K562 (cell line): ENCODE measurements around the gene FCGR2B. TPM values are rescaled to one million over a fixed set of nuclear protein-coding genes. Genes with fewer than 3 reads are reported as not detected.
"Not testable (repeated sequence)": the region's sequence is repeated elsewhere in the genome, so short reads cannot be mapped to it uniquely, and the experiment has no call there.

Experiments
- ATAC-seq: fragments of 200-7000 bp; cut with Tn5 transposase; 3 replicates; pipeline ENCODE4 v1.9.1; 2020; ENCODE audit warnings: moderate library complexity
- BruUV-seq: library from RNA; stranded (reverse); fragments of 400-500 nt; replicated peaks from 2 replicates; lab custom pipeline; 2021; lab: Mats Ljungman, UMichigan
- CTCF ChIA-PET: fragments of 300-600 bp; formaldehyde crosslinking; extraction: SDS; loops from one replicate; lab custom pipeline; 2021; ENCODE audit warnings: low intra/inter-chr PET ratio; lab: Yijun Ruan, JAX
- POLR2A ChIA-PET: fragments of 300-600, 350-650 bp; sonication (Branson Sonifier 250); formaldehyde crosslinking; extraction: SDS; loops from one replicate; lab custom pipeline; 2021; ENCODE audit warnings: antibody characterized with exemption, inconsistent platforms; lab: Yijun Ruan, JAX
- DNase-seq, 4 experiments: peaks; one replicate each; pipeline versions ENCODE4 v3.0.0 to v3.0.0-alpha.2; 2011 to 2018; ENCODE audit warnings: low spot score in 3 of 4, mixed read lengths in 3 of 4; ENCODE audit errors: extremely low read depth in 1 of 4
- FAIRE-seq: peaks from 2 replicates; lab custom pipeline; 2011; peaks lifted over from hg19 to GRCh38; lab: Jason Lieb, UNC
- H2AFZ ChIP-seq: 2 replicates; pipeline ENCODE4 v1.6.0; 2011; ENCODE audit warnings: low read depth, low read length, control low read depth, inconsistent platforms
- H3K27ac ChIP-seq: fragments of 200-600 bp; 3 replicates; pipeline ENCODE4 v1.8.0; 2011; ENCODE audit warnings: low read depth, mild to moderate bottlenecking, control low read depth, inconsistent platforms, low read length, moderate library complexity, mixed read lengths; ENCODE audit errors: extremely low read depth
- H3K27me3 ChIP-seq, 2 experiments: fragments of 300-600 bp in 1 of 2; 2 replicates in 1 of 2; 3 replicates in 1 of 2; pipeline versions ENCODE4 v1.6.0 to v1.8.0; 2011; ENCODE audit warnings: inconsistent platforms in 2 of 2, low read length in 2 of 2, mild to moderate bottlenecking in 1 of 2, mixed read lengths in 1 of 2, moderate library complexity in 1 of 2; ENCODE audit not compliant: control insufficient read depth in 2 of 2, insufficient read depth in 2 of 2
- H3K36me3 ChIP-seq: fragments of 300-600 bp; 3 replicates; pipeline ENCODE4 v1.8.0; 2011; ENCODE audit warnings: mild to moderate bottlenecking, low read length, inconsistent platforms; ENCODE audit not compliant: control insufficient read depth, insufficient read depth
- H3K4me1 ChIP-seq, 2 experiments: fragments of 200-600 bp in 1 of 2; replicated peaks in 1 of 2; 2 replicates in 1 of 2; 3 replicates in 1 of 2; pipeline versions ENCODE4 v1.5.1 to v1.8.0; 2011; ENCODE audit warnings: inconsistent platforms in 2 of 2, low read length in 2 of 2, mild to moderate bottlenecking in 1 of 2, mixed read lengths in 1 of 2, moderate library complexity in 1 of 2; ENCODE audit not compliant: control insufficient read depth in 2 of 2, insufficient read depth in 2 of 2
- H3K4me2 ChIP-seq: 2 replicates; pipeline ENCODE4 v1.6.1; 2011; ENCODE audit warnings: low read length, control low read depth, inconsistent platforms, mixed read lengths; ENCODE audit not compliant: insufficient read depth
- H3K4me3 ChIP-seq: fragments of 200-600 bp; sonication (generic), shearing (Covaris generic); 2 replicates; pipeline ENCODE4 v1.5.1; 2016; ENCODE audit warnings: control low read depth, inconsistent platforms
- H3K79me2 ChIP-seq: fragments of 200-600 bp; 3 replicates; pipeline ENCODE4 v1.8.0; 2011; ENCODE audit warnings: low read length, inconsistent platforms; ENCODE audit not compliant: control insufficient read depth, insufficient read depth
- H3K9ac ChIP-seq, 2 experiments: 2 replicates each; pipeline versions ENCODE4 v1.6.0 to v1.6.1; 2011; ENCODE audit warnings: low read depth in 2 of 2, low read length in 2 of 2, control low read depth in 1 of 2, inconsistent platforms in 1 of 2, mild to moderate bottlenecking in 1 of 2, mixed read lengths in 1 of 2; ENCODE audit not compliant: insufficient read depth in 1 of 2
- H3K9me1 ChIP-seq: one replicate; pipeline ENCODE4 v1.6.0; 2011; ENCODE audit warnings: inconsistent platforms, mild to moderate bottlenecking, low read length, moderate library complexity; ENCODE audit not compliant: control insufficient read depth, insufficient read depth
- H3K9me3 ChIP-seq: replicated peaks from 2 replicates; pipeline ENCODE4 v1.5.1; 2011; ENCODE audit warnings: low read depth, low read length, inconsistent platforms; ENCODE audit not compliant: control insufficient read depth, insufficient read depth
- H4K20me1 ChIP-seq: replicated peaks from 2 replicates; pipeline ENCODE4 v1.6.1; 2011; ENCODE audit warnings: low read length, inconsistent platforms, mixed read lengths; ENCODE audit not compliant: control insufficient read depth, insufficient read depth
- CEBPG ChIP-seq, 3 experiments: fragments of 200-800 bp in 1 of 3; sonication (Bioruptor generic) in 1 of 3; sonication (generic) in 1 of 3; formaldehyde crosslinking in 1 of 3; IDR thresholded peaks in 2 of 3; conservative IDR thresholded peaks in 1 of 3; 2 replicates each; pipeline versions ENCODE4 v1.6.1 to v1.8.0; 2016 to 2022; ENCODE audit warnings: missing compliant biosample characterization in 2 of 3, missing genetic modification characterization in 2 of 3, mild to moderate bottlenecking in 1 of 3, missing genetic modification reagents in 1 of 3
- JUND ChIP-seq, 2 experiments: IDR thresholded peaks; 2 replicates in 1 of 2; 3 replicates in 1 of 2; pipeline ENCODE4 v1.6.1; 2011; ENCODE audit warnings: borderline replicate concordance in 2 of 2, low read depth in 2 of 2, low read length in 2 of 2, improper control_type of control experiment in 1 of 2, missing biosample characterization in 1 of 2, missing genetic modification characterization in 1 of 2, missing genetic modification reagents in 1 of 2
- NR2C2 ChIP-seq, 2 experiments: fragments of 200-800 bp in 1 of 2; sonication (Bioruptor generic) in 1 of 2; sonication (generic) in 1 of 2; formaldehyde crosslinking in 1 of 2; IDR thresholded peaks; 2 replicates each; pipeline versions ENCODE4 v1.6.1 to v1.8.0; 2016 to 2022; ENCODE audit warnings: mild to moderate bottlenecking in 1 of 2, missing compliant biosample characterization in 1 of 2, missing genetic modification characterization in 1 of 2, missing genetic modification reagents in 1 of 2
- RCOR1 ChIP-seq, 2 experiments: IDR thresholded peaks; 2 replicates each; pipeline ENCODE4 v1.6.1; 2012; ENCODE audit warnings: low read depth in 2 of 2, low read length in 2 of 2, borderline replicate concordance in 1 of 2, improper control_type of control experiment in 1 of 2
- WGBS: fragments of 100-300 bp; shearing (Covaris generic); methylation state at CpG from one replicate; pipeline ENCODE4 v1.1.6; 2016; ENCODE audit warnings: low coverage, mixed read lengths; ENCODE audit not compliant: insufficient coverage; ENCODE audit errors: missing lambda C conversion rate; 5-methylcytosine and 5-hydroxymethylcytosine counted together
- in situ Hi-C: fragments of 300-500 bp; cut with MboI; formaldehyde crosslinking; loops from 4 replicates; pipeline ENCODE4 v1.15.0; 2018; ENCODE audit warnings: inconsistent platforms, mixed read lengths
- intact Hi-C: fragments of 100-400 bp; cut with micrococcal nuclease; formaldehyde crosslinking; loops from 2 replicates; pipeline ENCODE4 v1.14.2; 2022
- polyA plus RNA-seq, 8 experiments: library from polyadenylated mRNA; depleted of rRNA in 4 of 8; stranded (reverse) in 5 of 8; unstranded in 3 of 8; fragments of >200 nt; fragmentation: Nextera tagmentation in 2 of 8; fragmentation: Illumina TruSeq in 1 of 8; extraction: Ambion mirVana in 2 of 8; extraction: Trizol in 1 of 8; gene quantifications; 2 replicates each; pipeline versions ENCODE4 v1.2.1 to v1.2.3, GENCODE V29; 2011 to 2014; ENCODE audit warnings: inconsistent platforms in 1 of 8, missing spikeins in 1 of 8
- total RNA-seq, 7 experiments: library from RNA; depleted of rRNA in 6 of 7; stranded (reverse); fragments of >200 nt in 6 of 7; fragmentation: Illumina TruSeq in 2 of 7; extraction: Trizol in 2 of 7; gene quantifications; 2 replicates each; pipeline versions ENCODE4 v1.2.1 to v1.2.3, GENCODE V29; 2011 to 2021; ENCODE audit warnings: low replicate concordance in 1 of 7
- TF ChIP-seq, protein P1 (sequence below), 2 experiments: fragments of 450-650 bp in 1 of 2; sonication (generic) in 1 of 2; formaldehyde crosslinking in 1 of 2; IDR thresholded peaks in 1 of 2; conservative IDR thresholded peaks in 1 of 2; 2 replicates each; pipeline versions ENCODE4 v1.6.1 to v1.8.1; 2016 to 2023; ENCODE audit warnings: mild to moderate bottlenecking in 2 of 2, moderate library complexity in 2 of 2, inconsistent platforms in 1 of 2, missing genetic modification reagents in 1 of 2
- TF ChIP-seq, protein P2 (sequence below), 2 experiments: fragments of 450-650 bp; formaldehyde crosslinking in 1 of 2; IDR thresholded peaks; 2 replicates each; pipeline versions ENCODE4 v1.4.0 to v1.6.1; 2014 to 2020; ENCODE audit warnings: mild to moderate bottlenecking in 2 of 2, borderline replicate concordance in 1 of 2, low read depth in 1 of 2

FCGR2B gene
- total and polyA plus RNA-seq, 9 of the 15 experiments (the other 6 are each of a cell fraction or from before 2014, with no cell fraction given) = 1.7 to 8.9 (median 3.9) TPM

DNA sequence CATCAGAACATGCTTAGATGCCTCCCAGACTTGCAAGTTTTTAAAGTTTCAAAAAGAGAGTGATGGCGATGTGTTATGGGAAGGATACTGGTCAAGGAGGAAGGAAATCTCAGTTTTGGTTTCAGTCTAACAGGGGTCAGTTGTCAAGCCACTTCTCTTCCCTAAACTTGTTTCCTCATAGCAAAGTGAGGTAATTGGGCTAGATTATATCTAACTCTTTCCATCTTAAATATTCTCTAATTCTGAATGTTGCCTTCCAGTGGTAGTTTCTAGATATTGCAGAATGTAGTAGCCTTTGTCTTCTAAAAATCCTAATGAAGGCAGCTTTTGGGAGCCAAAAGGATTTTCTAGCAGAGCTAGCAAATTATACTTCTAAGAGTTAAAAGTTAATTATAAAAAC, 20.2 kb upstream of the FCGR2B start:
- H3K4me3 ChIP-seq; H3K4me2 ChIP-seq; intact Hi-C loops; H3K9me1 ChIP-seq; H3K9me3 ChIP-seq; BruUV-seq; H3K9ac ChIP-seq; H3K36me3 ChIP-seq; in situ Hi-C loops; H3K27me3 ChIP-seq; H4K20me1 ChIP-seq; H3K79me2 ChIP-seq; H3K27ac ChIP-seq; FAIRE-seq; POLR2A ChIA-PET; TF ChIP-seq CEBPG, NR2C2 (CRISPR knock-in tag; IDR thresholded peaks at IDR 0.05): not testable (repeated sequence)
- 75% methylated on average over 1 of the region's 1 CpG for WGBS
- peak in 2 of 4 experiments; percentile 6 to 40 for DNase-seq
- CTCF ChIA-PET = interaction anchor here (1.4 kb wide), 1 partner anchor 98 kb away, joined by 3 read pairs; no protein-coding TSS in a partner anchor
- H2AFZ ChIP-seq = 0 out of 2 replicates have a peak overlapping the region, but pooled peaks have one; percentile 34
- H3K4me1 ChIP-seq = peaks cover 6 to 10% of the 10 kb centered on the region in 2 experiments; a peak in 4 of 5 replicates
- peak; percentile 26; the same call in 2 of the 3 replicates for ATAC-seq
- TF ChIP-seq RCOR1 (IDR thresholded peaks at IDR 0.05; ENCODE audit: borderline replicate concordance in 1 of 2, low read depth in 2 of 2, low read length in 2 of 2) (peak in 1 of 2 experiments; percentile 74; a peak in 1 of 4 replicates), JUND (IDR thresholded peaks at IDR 0.05; ENCODE audit: borderline replicate concordance, low read depth, low read length) (peak; percentile 71; the same call in 1 of the 2 replicates), JUND (tag; IDR thresholded peaks at IDR 0.05; ENCODE audit: borderline replicate concordance, low read depth, low read length) (peak; percentile 75; the same call in 2 of the 3 replicates), CEBPG (tag; conservative IDR thresholded peaks at IDR 0.05 in 1 of 2, IDR thresholded peaks at IDR 0.05 in 1 of 2) (peak in 1 of 2 experiments; percentile 49; a peak in 2 of 4 replicates), NR2C2 (tag; IDR thresholded peaks at IDR 0.05) (peak; percentile 68)
- TF ChIP-seq, protein P1, sequence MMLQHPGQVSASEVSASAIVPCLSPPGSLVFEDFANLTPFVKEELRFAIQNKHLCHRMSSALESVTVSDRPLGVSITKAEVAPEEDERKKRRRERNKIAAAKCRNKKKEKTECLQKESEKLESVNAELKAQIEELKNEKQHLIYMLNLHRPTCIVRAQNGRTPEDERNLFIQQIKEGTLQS (IDR thresholded peaks at IDR 0.05) = peak; percentile 11; the same call in 1 of the 2 replicates
- TF ChIP-seq, protein P1 (CRISPR knock-in tag; conservative IDR thresholded peaks at IDR 0.05) = not testable (repeated sequence)
- TF ChIP-seq, protein P2, sequence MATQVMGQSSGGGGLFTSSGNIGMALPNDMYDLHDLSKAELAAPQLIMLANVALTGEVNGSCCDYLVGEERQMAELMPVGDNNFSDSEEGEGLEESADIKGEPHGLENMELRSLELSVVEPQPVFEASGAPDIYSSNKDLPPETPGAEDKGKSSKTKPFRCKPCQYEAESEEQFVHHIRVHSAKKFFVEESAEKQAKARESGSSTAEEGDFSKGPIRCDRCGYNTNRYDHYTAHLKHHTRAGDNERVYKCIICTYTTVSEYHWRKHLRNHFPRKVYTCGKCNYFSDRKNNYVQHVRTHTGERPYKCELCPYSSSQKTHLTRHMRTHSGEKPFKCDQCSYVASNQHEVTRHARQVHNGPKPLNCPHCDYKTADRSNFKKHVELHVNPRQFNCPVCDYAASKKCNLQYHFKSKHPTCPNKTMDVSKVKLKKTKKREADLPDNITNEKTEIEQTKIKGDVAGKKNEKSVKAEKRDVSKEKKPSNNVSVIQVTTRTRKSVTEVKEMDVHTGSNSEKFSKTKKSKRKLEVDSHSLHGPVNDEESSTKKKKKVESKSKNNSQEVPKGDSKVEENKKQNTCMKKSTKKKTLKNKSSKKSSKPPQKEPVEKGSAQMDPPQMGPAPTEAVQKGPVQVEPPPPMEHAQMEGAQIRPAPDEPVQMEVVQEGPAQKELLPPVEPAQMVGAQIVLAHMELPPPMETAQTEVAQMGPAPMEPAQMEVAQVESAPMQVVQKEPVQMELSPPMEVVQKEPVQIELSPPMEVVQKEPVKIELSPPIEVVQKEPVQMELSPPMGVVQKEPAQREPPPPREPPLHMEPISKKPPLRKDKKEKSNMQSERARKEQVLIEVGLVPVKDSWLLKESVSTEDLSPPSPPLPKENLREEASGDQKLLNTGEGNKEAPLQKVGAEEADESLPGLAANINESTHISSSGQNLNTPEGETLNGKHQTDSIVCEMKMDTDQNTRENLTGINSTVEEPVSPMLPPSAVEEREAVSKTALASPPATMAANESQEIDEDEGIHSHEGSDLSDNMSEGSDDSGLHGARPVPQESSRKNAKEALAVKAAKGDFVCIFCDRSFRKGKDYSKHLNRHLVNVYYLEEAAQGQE (IDR thresholded peaks at IDR 0.05; ENCODE audit: borderline replicate concordance) = peak; percentile 19; the same call in 1 of the 2 replicates
- TF ChIP-seq, protein P2 (CRISPR knock-in tag; IDR thresholded peaks at IDR 0.05; ENCODE audit: low read depth) = not testable (repeated sequence)
